CD4-positive, alpha-beta T cell treated with Interleukin-12 subunit alpha and Interleukin-12 subunit beta, for 1 hour (primary cell): ENCODE measurements around the gene SPTA1.

Experiments
- DNase-seq: peaks from one replicate; pipeline ENCODE4 v3.0.0-alpha.2; 2020

Gene SPTA1

GRCh38 chr1:158563853-158564252, 122.7 kb downstream of the SPTA1 start:
- no peak for DNase-seq
